Measurements from ENCODE around the gene B4GALNT4.
"Not testable (repeated sequence)": the region's sequence is repeated elsewhere in the genome, so short reads cannot be mapped to it uniquely, and the experiment has no call there.

B4GALNT4 gene

DNA sequence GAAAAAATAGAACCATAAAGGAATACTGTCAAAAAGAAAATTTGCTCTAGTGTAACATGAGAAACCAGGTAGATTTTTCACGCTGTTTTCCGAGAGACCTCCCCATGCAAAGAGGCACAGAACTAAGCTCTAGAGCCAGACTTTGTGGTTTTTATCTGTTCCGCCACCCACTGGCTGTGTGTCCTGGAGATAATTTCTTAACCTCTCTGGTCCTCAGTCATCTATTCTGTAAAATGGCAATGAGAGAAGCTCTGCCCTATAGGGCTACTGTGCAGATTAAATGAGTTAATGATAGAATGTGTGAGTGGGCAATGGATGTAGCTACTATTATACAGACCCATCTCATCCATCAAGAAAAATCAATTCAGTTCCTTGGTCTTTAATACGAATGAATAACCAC is 54.9 kb downstream of the B4GALNT4 start:
- no peak overlapping the region for H2BK12ac ChIP-seq (ENCODE audit: low read length in 2 of 2)
- peaks cover 0 to 2% of the 10 kb centered on the region in 2 experiments for H3K36me3 ChIP-seq (ENCODE audit: control insufficient read depth in 1 of 2, insufficient read depth in 2 of 2, low read depth in 1 of 2, low read length in 2 of 2)
- no peaks in the 10 kb centered on the region for H3K9me3 ChIP-seq (ENCODE audit: control insufficient read depth, low read length)
- no peaks in the 10 kb centered on the region for H3K79me1 ChIP-seq (replicated peaks; ENCODE audit: low read length, poor library complexity, severe bottlenecking)
- no peak overlapping the region for H3K9ac ChIP-seq (ENCODE audit: low read length)
- peaks cover 0 to 46% of the 10 kb centered on the region in 2 experiments for H3K27me3 ChIP-seq (ENCODE audit: control insufficient read depth in 1 of 2, insufficient read depth in 1 of 2, low read length in 2 of 2)
- no peak overlapping the region for H2BK15ac ChIP-seq (ENCODE audit: low read depth, poor library complexity, severe bottlenecking)
- H2BK5ac ChIP-seq (ENCODE audit: low read depth, low read length, poor library complexity, severe bottlenecking): no peak overlapping the region
- WGBS: 100% methylated on average over 3 of the region's 4 CpGs
- H3K14ac ChIP-seq (ENCODE audit: low read length in 2 of 2): no peak overlapping the region
- H4K8ac ChIP-seq (ENCODE audit: low read length): no peak overlapping the region
- H2BK120ac ChIP-seq (ENCODE audit: low read depth, low read length): no peak overlapping the region
- H3K27ac ChIP-seq (ENCODE audit: low read length, poor library complexity, severe bottlenecking): no peak overlapping the region
- DNase-seq: no peak
- no peak overlapping the region for H2AK5ac ChIP-seq (ENCODE audit: low read length, severe bottlenecking)
- H3K4me2 ChIP-seq (ENCODE audit: low read length, poor library complexity, severe bottlenecking): no peak overlapping the region
- no peak overlapping the region for H3K18ac ChIP-seq (ENCODE audit: low read depth in 1 of 2, low read length in 2 of 2)
- H2AFZ ChIP-seq (ENCODE audit: low read depth, low read length): no peak overlapping the region
- no peak overlapping the region for H3K23ac ChIP-seq (ENCODE audit: low read length in 2 of 2)
- H3K4me1 ChIP-seq (ENCODE audit: control insufficient read depth, insufficient read depth, low read depth, low read length): no peaks in the 10 kb centered on the region
- no peak overlapping the region for H3K4me3 ChIP-seq (ENCODE audit: insufficient read depth in 1 of 2, low read depth in 1 of 2, low read length in 2 of 2)
- H4K91ac ChIP-seq (ENCODE audit: low read length): no peak overlapping the region
- no peak overlapping the region for H3K4ac ChIP-seq (ENCODE audit: low read depth in 1 of 2, low read length in 2 of 2)

DNA sequence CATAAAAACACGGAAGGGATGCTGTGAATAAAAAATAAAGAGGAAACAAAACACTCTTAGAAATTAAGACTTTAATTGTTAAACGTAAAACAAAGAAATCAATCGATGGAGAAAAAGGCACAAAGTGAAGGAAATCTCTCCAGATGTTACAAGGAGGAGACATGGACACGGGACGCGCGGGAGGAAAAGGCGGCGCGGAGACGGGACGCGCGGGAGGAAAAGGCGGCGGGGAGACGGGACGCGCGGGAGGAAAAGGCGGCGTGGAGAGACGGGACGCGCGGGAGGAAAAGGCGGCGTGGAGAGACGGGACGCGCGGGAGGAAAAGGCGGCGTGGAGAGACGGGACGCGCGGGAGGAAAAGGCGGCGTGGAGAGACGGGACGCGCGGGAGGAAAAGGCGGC is 55.5 kb downstream of the B4GALNT4 start:
- not testable (repeated sequence) for H3K4me1 ChIP-seq (ENCODE audit: control insufficient read depth, insufficient read depth, low read depth, low read length); H3K9ac ChIP-seq (ENCODE audit: low read length); H3K9me3 ChIP-seq (ENCODE audit: control insufficient read depth, low read length); DNase-seq; H3K27ac ChIP-seq (ENCODE audit: low read length, poor library complexity, severe bottlenecking); H2AFZ ChIP-seq (ENCODE audit: low read depth, low read length); H2BK12ac ChIP-seq (ENCODE audit: low read length in 2 of 2); H2BK15ac ChIP-seq (ENCODE audit: low read depth, poor library complexity, severe bottlenecking); H3K18ac ChIP-seq (ENCODE audit: low read depth in 1 of 2, low read length in 2 of 2); H2BK5ac ChIP-seq (ENCODE audit: low read depth, low read length, poor library complexity, severe bottlenecking); H4K91ac ChIP-seq (ENCODE audit: low read length); H3K4ac ChIP-seq (ENCODE audit: low read depth in 1 of 2, low read length in 2 of 2); H2AK5ac ChIP-seq (ENCODE audit: low read length, severe bottlenecking); H3K14ac ChIP-seq (ENCODE audit: low read length in 2 of 2); H2BK120ac ChIP-seq (ENCODE audit: low read depth, low read length); H4K8ac ChIP-seq (ENCODE audit: low read length); H3K36me3 ChIP-seq (ENCODE audit: control insufficient read depth in 1 of 2, insufficient read depth in 2 of 2, low read depth in 1 of 2, low read length in 2 of 2); H3K4me2 ChIP-seq (ENCODE audit: low read length, poor library complexity, severe bottlenecking); H3K23ac ChIP-seq (ENCODE audit: low read length in 2 of 2); H3K4me3 ChIP-seq (ENCODE audit: insufficient read depth in 1 of 2, low read depth in 1 of 2, low read length in 2 of 2); H3K79me1 ChIP-seq (replicated peaks; ENCODE audit: low read length, poor library complexity, severe bottlenecking)
- 83% methylated on average over 26 of the region's 45 CpGs for WGBS
- peaks cover 0 to 40% of the 10 kb centered on the region in 2 experiments for H3K27me3 ChIP-seq (ENCODE audit: control insufficient read depth in 1 of 2, insufficient read depth in 1 of 2, low read length in 2 of 2)

DNA sequence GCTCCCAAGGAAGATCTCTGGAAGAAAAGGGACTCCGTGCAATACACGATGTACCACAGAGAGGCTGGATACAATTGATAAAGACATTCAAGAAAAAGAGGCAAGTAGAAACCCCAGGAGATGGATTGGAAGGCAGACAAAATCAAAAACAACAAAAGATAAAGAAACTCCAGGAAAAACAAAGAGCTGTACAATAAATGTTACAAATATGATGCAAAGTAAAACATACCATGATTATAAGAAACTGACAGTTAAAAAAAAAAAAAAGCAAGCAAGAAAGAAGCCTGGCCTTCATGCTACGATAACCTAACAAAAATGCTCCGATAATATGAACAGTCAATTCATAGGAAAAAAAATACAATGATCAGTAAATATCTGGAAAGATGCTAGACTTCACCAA is 56.0 kb downstream of the B4GALNT4 start:
- H3K14ac ChIP-seq (ENCODE audit: low read length in 2 of 2): no peak overlapping the region
- H3K4me3 ChIP-seq (ENCODE audit: insufficient read depth in 1 of 2, low read depth in 1 of 2, low read length in 2 of 2): no peak overlapping the region
- DNase-seq: no peak
- H2BK5ac ChIP-seq (ENCODE audit: low read depth, low read length, poor library complexity, severe bottlenecking): no peak overlapping the region
- no peak overlapping the region for H4K8ac ChIP-seq (ENCODE audit: low read length)
- peaks cover 0 to 2% of the 10 kb centered on the region in 2 experiments for H3K36me3 ChIP-seq (ENCODE audit: control insufficient read depth in 1 of 2, insufficient read depth in 2 of 2, low read depth in 1 of 2, low read length in 2 of 2)
- no peak overlapping the region for H3K23ac ChIP-seq (ENCODE audit: low read length in 2 of 2)
- WGBS: no CpG with 5 or more reads among the region's 4 CpGs
- H3K79me1 ChIP-seq (replicated peaks; ENCODE audit: low read length, poor library complexity, severe bottlenecking): no peaks in the 10 kb centered on the region
- H2BK15ac ChIP-seq (ENCODE audit: low read depth, poor library complexity, severe bottlenecking): no peak overlapping the region
- no peaks in the 10 kb centered on the region for H3K9me3 ChIP-seq (ENCODE audit: control insufficient read depth, low read length)
- no peak overlapping the region for H2BK12ac ChIP-seq (ENCODE audit: low read length in 2 of 2)
- no peak overlapping the region for H2BK120ac ChIP-seq (ENCODE audit: low read depth, low read length)
- no peak overlapping the region for H2AK5ac ChIP-seq (ENCODE audit: low read length, severe bottlenecking)
- no peak overlapping the region for H3K18ac ChIP-seq (ENCODE audit: low read depth in 1 of 2, low read length in 2 of 2)
- H3K27me3 ChIP-seq (ENCODE audit: control insufficient read depth in 1 of 2, insufficient read depth in 1 of 2, low read length in 2 of 2): peaks cover 0 to 35% of the 10 kb centered on the region in 2 experiments
- H4K91ac ChIP-seq (ENCODE audit: low read length): no peak overlapping the region
- H3K9ac ChIP-seq (ENCODE audit: low read length): no peak overlapping the region
- H3K27ac ChIP-seq (ENCODE audit: low read length, poor library complexity, severe bottlenecking): no peak overlapping the region
- no peak overlapping the region for H3K4ac ChIP-seq (ENCODE audit: low read depth in 1 of 2, low read length in 2 of 2)
- no peak overlapping the region for H3K4me2 ChIP-seq (ENCODE audit: low read length, poor library complexity, severe bottlenecking)
- H2AFZ ChIP-seq (ENCODE audit: low read depth, low read length): no peak overlapping the region
- H3K4me1 ChIP-seq (ENCODE audit: control insufficient read depth, insufficient read depth, low read depth, low read length): peaks cover 1% of the 10 kb centered on the region

DNA sequence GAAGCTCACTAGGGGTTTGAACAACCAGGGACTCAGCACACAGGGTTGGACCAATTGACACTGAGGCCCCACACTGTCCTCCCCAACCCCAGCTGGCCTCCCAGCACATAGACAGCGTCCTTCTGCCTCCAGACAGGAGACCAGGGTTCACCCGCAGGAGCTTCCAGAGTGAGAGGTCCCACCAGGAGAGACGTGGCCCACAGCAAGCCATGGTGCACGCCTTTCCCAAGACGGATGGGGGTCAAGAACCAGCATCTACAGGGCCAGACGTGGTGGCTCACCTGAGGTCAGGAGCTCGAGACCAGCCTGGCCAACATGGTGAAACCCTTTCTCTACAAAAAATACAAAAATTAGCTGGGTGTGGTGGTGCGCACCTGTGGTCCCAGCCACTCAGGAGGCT is 57.6 kb downstream of the B4GALNT4 start:
- Histone ChIP-seq H3K4me2 (ENCODE audit: low read length, poor library complexity, severe bottlenecking) (no peak overlapping the region), H3K14ac (ENCODE audit: low read length in 2 of 2) (no peak overlapping the region), H2AFZ (ENCODE audit: low read depth, low read length) (no peak overlapping the region), H2BK120ac (ENCODE audit: low read depth, low read length) (no peak overlapping the region), H3K9ac (ENCODE audit: low read length) (no peak overlapping the region), H3K4me1 (ENCODE audit: control insufficient read depth, insufficient read depth, low read depth, low read length) (peaks cover 1% of the 10 kb centered on the region), H3K4me3 (ENCODE audit: insufficient read depth in 1 of 2, low read depth in 1 of 2, low read length in 2 of 2) (no peak overlapping the region), H2BK12ac (ENCODE audit: low read length in 2 of 2) (no peak overlapping the region), H2AK5ac (ENCODE audit: low read length, severe bottlenecking) (no peak overlapping the region), H3K36me3 (ENCODE audit: control insufficient read depth in 1 of 2, insufficient read depth in 2 of 2, low read depth in 1 of 2, low read length in 2 of 2) (no peaks in the 10 kb centered on the region), H3K27ac (ENCODE audit: low read length, poor library complexity, severe bottlenecking) (no peak overlapping the region), H4K91ac (ENCODE audit: low read length) (no peak overlapping the region), H3K4ac (ENCODE audit: low read depth in 1 of 2, low read length in 2 of 2) (no peak overlapping the region), H3K27me3 (ENCODE audit: control insufficient read depth in 1 of 2, insufficient read depth in 1 of 2, low read length in 2 of 2) (peaks cover 0 to 35% of the 10 kb centered on the region in 2 experiments), H2BK5ac (ENCODE audit: low read depth, low read length, poor library complexity, severe bottlenecking) (no peak overlapping the region), H2BK15ac (ENCODE audit: low read depth, poor library complexity, severe bottlenecking) (no peak overlapping the region), H3K18ac (ENCODE audit: low read depth in 1 of 2, low read length in 2 of 2) (no peak overlapping the region), H3K23ac (ENCODE audit: low read length in 2 of 2) (no peak overlapping the region), H3K79me1 (replicated peaks; ENCODE audit: low read length, poor library complexity, severe bottlenecking) (no peaks in the 10 kb centered on the region), H3K9me3 (ENCODE audit: control insufficient read depth, low read length) (no peaks in the 10 kb centered on the region), H4K8ac (ENCODE audit: low read length) (no peak overlapping the region)
- no peak for DNase-seq
- WGBS: 91% methylated on average over 8 of the region's 8 CpGs

All from mesenchymal stem cell (in vitro differentiated cells and primary cell).